GM18505 (cell line): Measurements from ENCODE around the gene MADD.
A peak's percentile ranks its signal among the peaks of the same experiment; 100 is the strongest.
"Not testable (repeated sequence)": the region's sequence is repeated elsewhere in the genome, so short reads cannot be mapped to it uniquely, and the experiment has no call there.

Experiments
- ATAC-seq: cut with Tn5 transposase; IDR thresholded peaks from one replicate; pipeline ENCODE4 v1.9.1; 2021; ENCODE audit not compliant: unreplicated experiment
- POLR2A ChIP-seq: IDR thresholded peaks from 4 replicates; pipeline ENCODE4 v1.6.1; 2011; ENCODE audit warnings: borderline replicate concordance; ENCODE audit not compliant: insufficient read depth, insufficient read length; ENCODE audit errors: extremely low read depth

MADD gene

DNA sequence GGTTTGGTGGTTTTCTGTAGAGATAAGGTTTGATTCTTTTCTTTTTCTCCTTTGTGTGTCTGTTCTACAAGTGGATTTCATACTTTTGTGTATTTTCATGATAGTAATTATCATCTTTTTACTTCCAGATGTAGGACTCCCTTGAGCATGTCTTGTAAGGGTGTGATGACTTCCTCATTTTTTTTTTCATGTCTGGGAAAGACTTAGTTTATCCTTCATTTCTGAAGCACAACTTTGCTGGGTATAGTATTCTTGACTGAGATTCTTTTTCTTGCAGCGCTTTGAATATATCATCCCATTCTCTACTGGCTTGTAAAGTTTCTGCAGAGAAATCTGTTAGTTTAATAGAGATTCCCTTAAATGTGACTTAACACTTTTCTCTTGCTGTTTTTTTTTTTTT lies 32.9 kb downstream of the MADD start:
- TF ChIP-seq POLR2A, result no peak
- ATAC-seq, result no peak

DNA sequence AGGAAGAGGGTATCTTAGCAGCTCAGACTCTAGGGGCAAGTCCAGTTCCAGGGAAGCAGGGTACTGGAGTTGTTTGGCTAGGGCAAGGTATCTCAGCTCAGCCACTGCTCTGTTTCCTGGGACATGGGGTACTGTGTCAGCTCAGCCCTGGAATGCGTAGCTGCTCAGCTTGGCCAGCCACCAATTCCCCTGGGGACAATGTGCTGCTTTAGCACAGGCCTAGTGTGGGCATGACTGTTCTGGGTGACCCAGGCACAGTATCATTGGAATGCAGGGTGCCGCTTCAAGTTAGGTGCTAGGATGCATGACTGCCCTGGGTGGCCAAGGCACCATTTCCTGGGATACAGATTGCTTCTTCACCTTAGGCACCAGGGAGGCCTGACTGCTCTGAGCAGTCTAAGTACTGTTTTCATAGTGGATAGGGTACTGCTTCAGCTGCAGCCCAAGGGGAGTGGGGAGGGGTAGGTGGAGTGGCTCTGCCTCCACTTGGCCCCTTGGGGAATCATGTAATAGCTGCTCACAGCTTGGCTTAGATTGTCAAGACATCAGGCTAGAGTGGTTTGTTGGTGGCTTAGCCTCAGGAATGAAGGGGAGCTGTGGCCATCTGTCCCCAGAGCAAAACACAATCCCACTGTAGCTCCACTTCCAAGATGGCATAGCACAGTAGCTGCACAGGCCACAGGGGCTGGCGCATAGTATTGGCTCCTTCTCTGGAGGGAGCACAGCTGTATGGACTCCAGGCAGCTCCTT lies 36.0 kb downstream of the MADD start:
- ATAC-seq, result no peak
- no peak for TF ChIP-seq POLR2A

DNA sequence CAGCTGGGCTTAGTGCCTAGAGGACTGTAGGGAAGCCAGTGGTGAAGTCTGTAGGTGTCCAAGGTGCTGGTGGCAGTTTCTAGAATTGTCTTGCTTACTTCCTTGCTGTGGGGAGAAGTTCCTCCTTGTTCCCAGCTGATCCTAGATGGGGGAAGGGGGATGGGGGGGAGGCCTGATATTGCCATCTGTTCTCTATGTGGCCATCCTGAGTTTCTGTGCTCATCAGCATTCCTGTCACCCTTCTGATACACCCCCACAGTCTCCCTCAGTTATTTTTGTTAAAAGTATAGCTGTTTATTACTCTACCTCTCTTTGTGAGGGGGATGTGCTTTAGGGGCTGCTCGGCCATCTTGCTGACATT lies 36.5 kb downstream of the MADD start:
- no peak for TF ChIP-seq POLR2A
- ATAC-seq, result no peak

DNA sequence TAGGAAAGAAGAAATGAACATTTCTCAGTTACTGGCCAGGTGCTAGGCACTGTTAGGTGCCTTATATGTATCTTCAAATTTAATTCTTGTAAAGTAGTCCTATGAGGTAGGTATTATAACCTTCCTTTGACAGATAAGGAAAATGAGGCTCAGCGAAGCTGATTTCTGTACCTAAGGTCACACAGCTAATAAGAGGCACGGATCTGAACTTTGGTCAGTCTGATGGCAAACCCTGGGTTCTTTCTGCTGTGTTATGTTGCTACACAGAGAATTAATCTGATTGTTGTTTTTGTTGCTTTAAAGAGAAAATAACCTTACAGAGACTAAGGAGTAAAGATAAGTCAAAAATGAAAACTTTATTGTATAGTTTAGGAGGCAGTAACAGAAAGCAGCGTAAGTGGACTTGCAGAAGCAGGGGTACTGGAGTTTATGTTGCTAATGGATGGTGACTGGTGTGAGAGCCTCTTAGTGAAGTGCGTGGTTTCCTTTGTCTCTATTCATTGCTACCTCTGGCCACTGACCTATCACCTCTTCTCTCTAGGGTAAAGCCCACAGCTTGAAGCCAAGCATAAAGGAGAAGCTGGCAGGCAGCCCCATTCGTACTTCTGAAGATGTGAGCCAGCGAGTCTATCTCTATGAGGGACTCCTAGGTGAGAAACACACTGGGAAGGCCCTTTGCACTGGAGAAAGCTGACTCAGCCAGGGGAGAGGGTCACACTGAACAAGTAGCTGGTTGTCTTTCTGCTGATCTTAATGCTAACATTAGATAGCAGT lies 38.3 kb downstream of the MADD start:
- ATAC-seq, result no peak
- TF ChIP-seq POLR2A, result no peak

DNA sequence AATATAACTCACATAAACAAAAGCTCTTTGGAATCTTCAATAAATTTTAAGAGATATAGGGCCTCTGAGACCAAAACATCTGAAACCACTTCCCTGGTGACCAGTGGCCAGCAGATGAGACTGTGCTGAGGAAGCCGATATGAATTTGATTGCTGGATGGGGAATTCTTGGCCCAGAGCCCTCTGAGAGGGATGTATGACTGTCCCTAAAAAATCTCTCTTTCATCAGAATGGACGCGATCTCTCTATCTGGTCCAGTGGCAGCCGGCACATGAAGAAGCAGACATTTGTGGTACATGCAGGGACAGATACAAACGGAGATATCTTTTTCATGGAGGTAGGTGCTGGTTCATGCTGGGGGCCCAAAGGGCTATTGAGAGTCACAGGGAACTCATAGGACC lies 45.1 kb downstream of the MADD start:
- TF ChIP-seq POLR2A, result no peak
- ATAC-seq, result no peak

DNA sequence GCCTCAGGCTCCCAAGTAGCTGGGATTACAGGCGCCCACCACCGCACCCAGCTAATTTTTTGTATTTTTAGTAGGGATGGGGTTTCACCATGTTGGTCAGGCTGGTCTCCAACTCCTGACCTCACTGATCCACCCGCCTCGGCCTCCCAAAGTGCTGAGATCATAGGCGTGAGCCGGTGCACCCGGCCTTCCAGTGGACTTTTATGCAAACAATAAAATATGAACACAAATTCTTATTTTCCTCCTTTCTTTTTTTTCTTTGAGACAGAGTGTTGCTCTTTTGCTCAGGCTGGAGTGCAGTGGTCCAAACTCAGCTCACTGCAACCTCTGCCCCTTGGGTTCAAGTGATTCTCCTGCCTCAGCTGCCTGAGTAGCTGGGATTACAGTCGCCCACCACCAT lies 46.6 kb downstream of the MADD start:
- not testable (repeated sequence) for ATAC-seq

DNA sequence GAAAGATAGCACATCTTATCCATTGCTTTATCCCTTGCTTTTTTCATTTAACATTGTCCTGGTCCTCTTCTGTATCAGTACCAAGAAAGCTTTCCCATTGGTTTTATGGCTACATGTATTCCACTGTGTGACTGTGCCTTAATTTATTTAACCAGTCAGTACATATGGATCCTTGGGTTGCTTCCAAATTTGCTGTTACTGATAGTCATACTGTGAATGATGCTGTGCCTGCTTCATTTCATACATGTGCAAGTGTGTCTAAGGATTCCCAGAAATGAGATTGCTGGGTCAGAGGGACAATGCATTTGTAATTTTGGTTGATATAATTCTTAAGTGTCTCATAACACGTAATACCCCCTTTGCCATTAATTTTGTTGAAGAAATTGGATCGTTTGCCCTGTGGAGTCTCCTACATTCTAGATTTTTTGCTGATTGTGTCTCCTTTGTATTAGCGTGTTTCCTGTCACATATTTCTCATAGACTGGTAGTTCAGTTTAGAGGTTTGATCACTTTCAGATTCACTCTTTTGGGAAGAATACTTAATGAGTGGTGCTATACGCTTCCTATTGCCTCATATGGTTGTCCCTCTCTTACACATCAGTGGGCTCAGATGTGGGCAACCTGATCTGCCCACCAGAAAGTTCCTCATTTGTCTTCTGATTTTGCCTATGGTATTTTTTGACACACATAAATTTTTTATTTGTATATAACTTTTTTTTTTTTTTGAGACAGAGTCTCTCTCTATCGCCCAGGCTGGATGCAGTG lies 47.3 kb downstream of the MADD start:
- ATAC-seq, result peak; percentile 70
- no peak for TF ChIP-seq POLR2A

DNA sequence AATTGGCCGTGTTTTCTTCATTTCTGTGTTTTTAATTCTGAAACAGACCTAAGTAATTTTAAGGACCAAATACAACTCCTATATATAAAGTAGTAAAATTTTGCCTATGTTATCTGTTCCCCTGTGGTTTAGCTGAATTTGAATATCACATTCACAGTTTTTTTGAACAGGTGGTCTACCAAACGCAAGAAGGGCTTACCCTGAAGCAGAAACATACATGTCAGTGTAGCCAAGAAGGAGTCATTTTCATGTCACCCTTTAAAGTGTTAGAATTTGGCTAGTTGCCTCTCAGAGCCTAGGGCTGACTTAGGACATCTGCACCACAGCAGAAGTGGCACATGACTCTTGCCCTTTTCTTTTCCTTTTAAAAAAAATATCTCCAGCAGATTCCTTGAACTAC lies 48.2 kb downstream of the MADD start:
- ATAC-seq, result no peak
- TF ChIP-seq POLR2A, result no peak

DNA sequence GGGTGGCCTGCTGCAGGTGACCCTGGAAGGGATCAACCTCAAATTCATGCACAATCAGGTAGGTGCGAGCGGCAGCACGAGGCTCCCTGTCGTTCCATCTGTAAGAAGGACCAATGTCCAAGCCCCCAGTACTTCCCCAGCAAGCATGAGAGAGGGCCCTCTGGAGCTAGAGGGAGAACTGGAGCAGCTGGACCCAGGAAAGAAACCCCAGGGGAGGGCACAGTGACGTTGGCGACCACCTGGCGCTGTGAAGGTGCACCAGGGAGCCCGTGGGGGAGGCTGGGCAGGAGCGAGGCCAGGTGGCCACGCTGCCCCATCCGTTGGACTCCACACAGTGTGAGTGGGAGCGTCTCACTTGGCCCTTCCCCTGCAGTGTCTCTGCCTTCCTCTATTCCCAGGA lies 54.6 kb downstream of the MADD start:
- no peak for ATAC-seq
- no peak for TF ChIP-seq POLR2A

DNA sequence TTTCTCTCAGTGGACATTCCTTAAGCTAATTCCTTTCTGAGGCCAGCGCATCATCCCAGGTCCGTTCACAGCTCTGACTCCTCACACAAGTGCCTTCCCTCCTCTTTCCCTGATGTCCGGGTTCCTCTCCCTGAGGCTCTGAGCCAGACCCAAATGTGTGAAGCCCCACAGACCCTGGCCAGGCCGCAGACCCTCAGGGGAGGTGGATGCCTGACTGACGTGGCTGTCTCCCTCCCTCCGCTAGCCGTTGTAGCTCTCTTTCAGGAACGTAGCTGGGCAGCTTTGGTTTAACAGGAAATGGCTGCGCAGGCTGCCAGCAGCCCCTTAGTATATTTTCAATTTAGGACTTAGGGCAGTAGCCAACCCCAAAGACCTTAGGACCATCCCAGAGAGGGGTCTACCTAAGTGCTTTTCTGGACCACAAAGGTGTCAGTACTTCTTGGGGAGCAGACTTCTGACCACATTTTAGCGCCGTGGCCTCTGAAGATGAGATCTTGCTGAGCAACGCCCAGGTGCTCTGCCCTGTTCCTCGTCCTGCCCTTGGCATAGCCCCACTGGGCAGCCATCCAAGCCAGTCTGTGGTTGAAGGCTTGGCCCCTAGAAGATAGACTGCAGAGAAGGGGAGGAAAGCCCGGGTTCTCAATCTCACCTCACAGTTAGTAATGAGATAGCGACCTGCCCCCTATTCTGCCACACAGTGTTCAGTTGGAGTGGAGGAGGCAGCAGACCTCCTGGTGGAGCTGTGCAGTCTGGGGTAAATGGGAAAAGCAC lies 55.5 kb downstream of the MADD start:
- no peak for ATAC-seq
- no peak for TF ChIP-seq POLR2A

DNA sequence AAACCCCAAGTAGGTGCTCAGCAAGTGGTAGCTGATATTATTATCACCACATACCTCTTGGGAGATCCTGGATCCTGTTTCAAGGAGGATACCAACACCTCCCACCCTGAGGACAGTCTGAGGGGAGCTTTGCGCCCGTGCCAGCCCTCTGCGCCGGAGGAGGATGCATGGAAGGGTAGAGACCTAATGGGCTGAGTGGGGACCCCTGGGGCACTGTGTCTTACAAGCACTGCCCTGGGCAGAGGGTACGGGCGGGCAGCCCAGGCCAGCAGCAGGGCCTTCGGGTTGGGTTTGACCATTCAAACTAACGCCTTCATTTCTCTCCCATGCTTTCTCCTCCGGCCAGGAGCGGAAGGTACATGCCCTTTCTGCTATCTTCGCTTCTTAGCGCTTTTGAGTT lies 56.3 kb downstream of the MADD start:
- no peak for ATAC-seq
- TF ChIP-seq POLR2A, result no peak

DNA sequence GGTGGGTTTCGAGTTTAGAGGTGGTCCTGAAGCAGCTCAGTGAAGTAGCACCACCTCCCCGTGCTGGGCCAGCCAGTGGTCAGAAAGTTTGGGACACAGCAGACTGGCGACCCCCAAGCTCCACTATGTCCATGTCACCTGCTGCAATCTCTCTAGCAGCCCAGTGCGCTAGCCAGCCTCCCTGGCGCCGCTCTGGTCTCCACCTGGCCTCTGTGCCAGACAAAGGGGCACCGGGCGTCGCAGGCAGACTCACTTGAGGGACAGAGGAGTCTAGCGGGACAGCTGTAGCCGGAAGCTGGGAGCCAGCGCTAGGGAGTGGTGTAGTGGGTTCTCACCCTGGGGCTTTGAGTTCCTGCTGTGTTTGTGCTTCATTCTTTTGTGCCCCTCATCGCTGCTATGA lies 57.1 kb downstream of the MADD start:
- no peak for ATAC-seq
- no peak for TF ChIP-seq POLR2A

DNA sequence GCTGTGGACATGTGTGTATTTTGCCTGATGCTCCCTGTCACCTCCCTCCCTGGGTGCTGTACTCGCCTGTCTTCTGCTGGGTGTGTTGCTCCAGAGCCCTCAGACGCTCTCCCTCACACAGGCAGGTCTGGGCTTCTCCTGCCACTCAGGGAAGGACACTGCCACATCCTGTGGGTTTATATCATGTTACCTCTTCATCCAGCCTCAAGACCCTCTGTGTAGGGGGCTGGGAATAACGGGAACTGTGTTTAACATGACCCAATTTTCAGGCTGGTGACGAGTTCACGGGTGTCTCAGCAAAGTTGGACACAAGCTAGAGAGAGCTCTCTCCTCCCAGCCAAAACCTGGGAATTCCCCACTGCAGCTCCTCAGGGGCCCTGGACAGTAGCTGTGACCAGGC lies 58.0 kb downstream of the MADD start:
- ATAC-seq, result no peak
- no peak for TF ChIP-seq POLR2A

DNA sequence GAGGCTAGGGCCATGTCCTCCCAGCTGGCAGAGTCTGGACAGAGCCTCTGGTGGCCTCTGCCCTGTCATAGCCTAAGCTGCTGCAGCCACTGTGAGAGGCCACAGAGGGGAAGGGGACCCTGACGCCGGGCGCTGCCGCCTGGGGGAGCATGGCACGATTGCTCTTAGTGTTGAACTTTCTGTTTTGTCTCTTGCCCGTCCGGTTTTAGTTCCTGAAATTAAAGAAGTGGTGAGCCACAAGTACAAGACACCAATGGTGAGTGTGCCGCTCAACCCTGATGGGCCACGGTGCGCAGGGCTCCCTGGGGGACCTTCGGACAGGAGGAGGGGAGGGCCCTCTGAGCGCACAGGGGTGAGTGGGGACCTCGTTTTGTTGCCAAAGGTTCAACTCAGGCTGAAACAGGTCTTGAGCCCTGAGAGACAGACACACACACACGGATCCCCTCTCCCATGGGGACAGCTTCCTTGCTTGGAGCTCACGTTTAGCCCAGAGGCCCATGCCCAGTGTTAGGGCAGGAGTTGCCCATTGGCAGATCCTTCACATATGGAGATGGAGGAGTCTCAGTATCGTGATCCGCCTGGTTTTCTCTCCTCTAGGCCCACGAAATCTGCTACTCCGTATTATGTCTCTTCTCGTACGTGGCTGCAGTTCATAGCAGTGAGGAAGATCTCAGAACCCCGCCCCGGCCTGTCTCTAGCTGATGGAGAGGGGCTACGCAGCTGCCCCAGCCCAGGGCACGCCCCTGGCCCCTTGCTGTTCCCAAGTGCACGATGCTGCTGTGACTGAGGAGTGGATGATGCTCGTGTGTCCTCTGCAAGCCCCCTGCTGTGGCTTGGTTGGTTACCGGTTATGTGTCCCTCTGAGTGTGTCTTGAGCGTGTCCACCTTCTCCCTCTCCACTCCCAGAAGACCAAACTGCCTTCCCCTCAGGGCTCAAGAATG lies 58.8 kb downstream of the MADD start:
- ATAC-seq, result no peak
- no peak for TF ChIP-seq POLR2A
